Osteoblast (primary cell): ENCODE results near the gene FANCI. TPM values are rescaled to one million over a fixed set of nuclear protein-coding genes. Genes with fewer than 3 reads are reported as not detected.

Experiments
- DNase-seq: peaks from one replicate; pipeline ENCODE4 v3.0.0; 2011; ENCODE audit warnings: low spot score, mixed read lengths; ENCODE audit not compliant: insufficient read length; ENCODE audit errors: missing footprints
- H2AFZ ChIP-seq: 2 replicates; pipeline ENCODE4 v1.6.0; 2011; ENCODE audit warnings: mild to moderate bottlenecking, low read length
- H3K27ac ChIP-seq: 2 replicates; pipeline ENCODE4 v1.5.1; 2011; ENCODE audit warnings: mild to moderate bottlenecking, low read depth, low read length, moderate library complexity
- H3K27me3 ChIP-seq: 2 replicates; pipeline ENCODE4 v1.6.0; 2012; ENCODE audit warnings: mild to moderate bottlenecking, control low read depth, inconsistent platforms, low read length, moderate library complexity; ENCODE audit not compliant: insufficient read depth
- H3K36me3 ChIP-seq: 2 replicates; pipeline ENCODE4 v1.5.1; 2011; ENCODE audit warnings: mild to moderate bottlenecking, low read length, control low read depth, moderate library complexity; ENCODE audit not compliant: insufficient read depth
- H3K4me1 ChIP-seq: 2 replicates; pipeline ENCODE4 v1.5.1; 2011; ENCODE audit warnings: mild to moderate bottlenecking, low read length, control low read depth, moderate library complexity; ENCODE audit not compliant: insufficient read depth
- H3K4me2 ChIP-seq: 2 replicates; pipeline ENCODE4 v1.6.0; 2011; ENCODE audit warnings: mild to moderate bottlenecking, low read length; ENCODE audit not compliant: insufficient read depth
- H3K4me3 ChIP-seq: fragments of 200-600 bp; sonication (generic); 3 replicates; pipeline ENCODE4 v1.5.1; 2012; ENCODE audit warnings: mild to moderate bottlenecking, low read length, inconsistent platforms; ENCODE audit not compliant: insufficient read depth
- H3K79me2 ChIP-seq: 2 replicates; pipeline ENCODE4 v1.6.0; 2012; ENCODE audit warnings: mild to moderate bottlenecking, low read length, control low read depth, inconsistent platforms; ENCODE audit not compliant: insufficient read depth
- H3K9me3 ChIP-seq: 2 replicates; pipeline ENCODE4 v1.5.1; 2011; ENCODE audit warnings: low read depth, low read length, control low read depth
- H4K20me1 ChIP-seq: 2 replicates; pipeline ENCODE4 v1.6.0; 2012; ENCODE audit warnings: mild to moderate bottlenecking, low read length, control low read depth; ENCODE audit not compliant: insufficient read depth
- CTCF ChIP-seq: IDR thresholded peaks from 2 replicates; pipeline ENCODE4 v1.5.1; 2011; ENCODE audit warnings: mild to moderate bottlenecking, low read depth, low read length, moderate library complexity; ENCODE audit errors: extremely low read depth
- total RNA-seq: library from RNA; depleted of rRNA; stranded (reverse); fragments of >200 nt; gene quantifications from 2 replicates; pipeline ENCODE4 v1.2.3, GENCODE V29; 2012

Gene FANCI
- total RNA-seq, 1 donor: 59.4 TPM

- Histone ChIP-seq H3K4me2 (no peak overlapping the region), H3K4me3 (no peak overlapping the region), H3K27me3 (peaks cover 94% of the 10 kb centered on the region), H4K20me1 (peaks cover 7% of the 10 kb centered on the region), H3K4me1 (no peaks in the 10 kb centered on the region), H3K36me3 (no peaks in the 10 kb centered on the region), H2AFZ (no peak overlapping the region), H3K27ac (no peak overlapping the region), H3K79me2 (no peaks in the 10 kb centered on the region), H3K9me3 (no peaks in the 10 kb centered on the region)
- DNase-seq: peak; percentile 62
- no peak for TF ChIP-seq CTCF
Observed at GRCh38 chr15:89359471-89360293, 115.9 kb downstream of the FANCI start.

- Histone ChIP-seq H3K4me1 (no peaks in the 10 kb centered on the region), H3K9me3 (no peaks in the 10 kb centered on the region), H3K36me3 (no peaks in the 10 kb centered on the region), H3K27ac (no peak overlapping the region), H3K4me2 (no peak overlapping the region), H3K4me3 (no peak overlapping the region), H4K20me1 (peaks cover 10% of the 10 kb centered on the region), H2AFZ (no peak overlapping the region), H3K79me2 (no peaks in the 10 kb centered on the region), H3K27me3 (peaks cover 95% of the 10 kb centered on the region)
- no peak for TF ChIP-seq CTCF
- peak; percentile 77 for DNase-seq
Observed at GRCh38 chr15:89360294-89360971, 116.7 kb downstream of the FANCI start.

- DNase-seq: peak; percentile 100
- Histone ChIP-seq H3K4me1 (no peaks in the 10 kb centered on the region), H3K27me3 (peaks cover 96% of the 10 kb centered on the region), H3K4me3 (no peak overlapping the region), H3K9me3 (no peaks in the 10 kb centered on the region), H2AFZ (no peak overlapping the region), H3K27ac (no peak overlapping the region), H4K20me1 (peaks cover 10% of the 10 kb centered on the region), H3K4me2 (no peak overlapping the region), H3K79me2 (no peaks in the 10 kb centered on the region), H3K36me3 (no peaks in the 10 kb centered on the region)
- no peak for TF ChIP-seq CTCF
Observed at GRCh38 chr15:89361451-89362202, 117.8 kb downstream of the FANCI start.
